ENCODE measurements around the gene SHB. TPM values are rescaled to one million over a fixed set of nuclear protein-coding genes. Genes with fewer than 3 reads are reported as not detected.

SHB gene
- total and polyA plus RNA-seq, 2 donors (not counting 3 experiments of a cell fraction or from before 2014, with no cell fraction given), result 13.4 to 24.9 TPM

DNA sequence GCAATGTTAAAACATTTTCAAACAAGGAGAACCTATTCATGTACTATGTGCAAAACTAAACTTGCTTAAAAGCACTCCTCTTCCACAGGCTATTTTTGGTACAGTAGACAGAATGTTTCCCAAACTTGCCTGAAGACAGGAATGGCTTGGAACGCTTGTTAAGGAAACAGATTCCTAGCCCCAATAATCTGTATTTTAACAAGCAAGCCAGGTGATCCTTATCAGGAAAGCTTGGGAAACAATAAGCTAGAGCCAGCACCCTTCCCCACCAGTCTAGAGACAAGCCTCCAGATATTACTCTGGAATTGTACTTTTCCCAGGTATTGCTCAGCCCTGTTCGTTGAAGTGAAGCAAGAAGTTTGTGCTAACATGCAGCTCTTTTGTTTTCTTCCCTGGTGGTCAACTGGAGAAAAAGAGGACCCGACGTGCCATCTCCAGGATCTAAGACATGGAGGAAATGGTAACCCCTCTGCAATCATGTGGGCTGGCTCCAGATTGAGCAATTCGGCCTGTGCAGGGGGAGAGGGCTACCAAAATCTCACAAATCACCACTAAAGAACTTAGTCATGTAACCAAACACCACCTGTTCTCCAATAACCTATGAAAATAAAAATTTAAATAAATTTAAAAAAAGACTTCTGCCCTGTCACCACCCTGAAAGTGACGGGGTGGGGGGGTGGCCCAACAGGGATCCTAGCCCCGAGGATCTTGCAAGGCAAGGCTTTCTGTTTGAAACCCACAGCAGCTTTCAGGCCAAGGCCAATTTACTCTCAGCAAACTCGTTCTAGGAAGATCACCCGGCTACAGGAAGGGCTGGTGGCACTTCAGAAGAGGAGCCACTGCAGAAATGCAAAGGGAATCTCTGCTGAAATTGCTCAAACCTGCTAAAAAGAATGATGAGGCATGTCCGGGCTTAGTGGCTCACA, 48.6 kb downstream of the SHB start:
- no TSS peak for BruUV-seq (replicated peaks)
- ChIA-PET CTCF (interaction anchor here (0.9 to 3.8 kb wide), 5 partner anchors 10 to 107 kb away, joined by 3 to 16 read pairs (median 4); no protein-coding TSS in a partner anchor), POLR2A (interaction anchor here (0.7 kb wide), 1 partner anchor 27 kb away, joined by 3 read pairs; no protein-coding TSS in a partner anchor)
- H3K4me1 ChIP-seq (ENCODE audit: control insufficient read depth, extremely low read depth, insufficient read depth, low read length), result peaks cover 63% of the 10 kb centered on the region
- peaks cover 0 to 2% of the 10 kb centered on the region in 2 experiments for H3K36me3 ChIP-seq (ENCODE audit: control insufficient read depth in 2 of 2, extremely low read depth in 1 of 2, insufficient read depth in 2 of 2, low read length in 2 of 2)
- H2AFZ ChIP-seq (ENCODE audit: low read depth, low read length), result no peak overlapping the region
- peak overlapping the region; percentile 80 for H3K27ac ChIP-seq (ENCODE audit: insufficient read depth, low read depth, low read length)
- FAIRE-seq (peak; percentile 78), DNase-seq (ENCODE audit: low read depth, low spot score) (peak; percentile 63)
- no peaks in the 10 kb centered on the region for H4K20me1 ChIP-seq (replicated peaks; ENCODE audit: control insufficient read depth, extremely low read depth, insufficient read depth, low read length)
- H3K79me2 ChIP-seq (ENCODE audit: control insufficient read depth, insufficient read depth, low read length), result peaks cover 46% of the 10 kb centered on the region
- H3K27me3 ChIP-seq (ENCODE audit: control insufficient read depth in 2 of 2, insufficient read depth in 2 of 2, low read length in 2 of 2), result no peaks in the 10 kb centered on the region
- intact Hi-C loops (cut with micrococcal nuclease) (no loop called here), dilution Hi-C loops (cut with MboI; ENCODE audit: extremely low pct_ligation_motif_present, low sequenced_read_pairs) (no loop called here)
- no peaks in the 10 kb centered on the region for H3K9me3 ChIP-seq (replicated peaks; ENCODE audit: control insufficient read depth, insufficient read depth, low read length)
- H3K9me1 ChIP-seq (replicated peaks; ENCODE audit: control insufficient read depth, extremely low read depth, insufficient read depth, low read length), result no peaks in the 10 kb centered on the region
- TF ChIP-seq GATA2 (IDR thresholded peaks at IDR 0.05; ENCODE audit: insufficient read depth, insufficient read length, low read depth, low read length), result peak; percentile 46
- TF ChIP-seq POLR2A (IDR thresholded peaks at IDR 0.05; ENCODE audit: low read depth, low read length), result no peak
- H3K4me2 ChIP-seq (ENCODE audit: insufficient read depth, low read length), result peak overlapping the region; percentile 23
- H3K9ac ChIP-seq (replicated peaks; ENCODE audit: extremely low read depth, insufficient read depth, low read length), result no peak overlapping the region
- no peak overlapping the region for H3K4me3 ChIP-seq (replicated peaks in 1 of 3; ENCODE audit: insufficient read depth in 1 of 3, low read depth in 1 of 3, low read length in 3 of 3)

DNA sequence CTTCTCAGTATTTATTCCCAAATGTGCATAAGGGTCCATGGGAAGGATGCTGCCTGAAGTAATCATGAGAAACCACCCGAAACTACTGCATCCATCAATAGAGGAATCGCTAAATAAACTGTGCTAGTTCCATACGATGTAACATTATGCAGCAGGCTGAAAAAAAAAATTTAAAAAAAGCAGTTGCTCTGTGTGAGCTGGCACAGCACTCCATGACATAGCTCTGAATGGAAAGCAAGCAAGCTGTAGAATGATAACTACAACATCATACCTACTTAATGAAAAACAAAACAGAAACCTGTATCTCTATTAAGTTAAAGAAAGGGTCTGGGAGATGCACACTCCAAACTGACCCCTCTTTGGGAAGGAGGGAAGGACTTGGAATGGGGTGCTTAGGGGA, 49.3 kb downstream of the SHB start:
- H4K20me1 ChIP-seq (replicated peaks; ENCODE audit: control insufficient read depth, extremely low read depth, insufficient read depth, low read length), result no peaks in the 10 kb centered on the region
- no peak overlapping the region for H3K4me3 ChIP-seq (replicated peaks in 1 of 3; ENCODE audit: insufficient read depth in 1 of 3, low read depth in 1 of 3, low read length in 3 of 3)
- H3K9me1 ChIP-seq (replicated peaks; ENCODE audit: control insufficient read depth, extremely low read depth, insufficient read depth, low read length), result no peaks in the 10 kb centered on the region
- H3K4me1 ChIP-seq (ENCODE audit: control insufficient read depth, extremely low read depth, insufficient read depth, low read length), result peaks cover 63% of the 10 kb centered on the region
- FAIRE-seq, result no peak
- DNase-seq (ENCODE audit: low read depth, low spot score), result peak; percentile 48
- TF ChIP-seq POLR2A (IDR thresholded peaks at IDR 0.05; ENCODE audit: low read depth, low read length), result no peak
- CTCF ChIA-PET, result interaction anchor here (0.9 to 3.8 kb wide), 8 partner anchors 11 to 106 kb away, joined by 3 to 16 read pairs (median 5); partner anchors contain the start of gene SHB
- no peaks in the 10 kb centered on the region for H3K9me3 ChIP-seq (replicated peaks; ENCODE audit: control insufficient read depth, insufficient read depth, low read length)
- H3K27me3 ChIP-seq (ENCODE audit: control insufficient read depth in 2 of 2, insufficient read depth in 2 of 2, low read length in 2 of 2), result no peaks in the 10 kb centered on the region
- peak overlapping the region; percentile 80 for H3K27ac ChIP-seq (ENCODE audit: insufficient read depth, low read depth, low read length)
- peaks cover 0 to 2% of the 10 kb centered on the region in 2 experiments for H3K36me3 ChIP-seq (ENCODE audit: control insufficient read depth in 2 of 2, extremely low read depth in 1 of 2, insufficient read depth in 2 of 2, low read length in 2 of 2)
- peak overlapping the region; percentile 49 for H3K9ac ChIP-seq (replicated peaks; ENCODE audit: extremely low read depth, insufficient read depth, low read length)
- peaks cover 39% of the 10 kb centered on the region for H3K79me2 ChIP-seq (ENCODE audit: control insufficient read depth, insufficient read depth, low read length)
- BruUV-seq (replicated peaks), result no TSS peak
- intact Hi-C loops (cut with micrococcal nuclease), result loop anchor here (2.0 kb wide), 3 partner anchors 19 to 103 kb away; no protein-coding TSS in a partner anchor
- POLR2A ChIA-PET, result interaction anchor here (0.7 kb wide), 1 partner anchor 26 kb away, joined by 3 read pairs; no protein-coding TSS in a partner anchor
- no peak overlapping the region for H2AFZ ChIP-seq (ENCODE audit: low read depth, low read length)
- H3K4me2 ChIP-seq (ENCODE audit: insufficient read depth, low read length), result peak overlapping the region; percentile 35
- dilution Hi-C loops (cut with MboI; ENCODE audit: extremely low pct_ligation_motif_present, low sequenced_read_pairs), result no loop called here

Data from endothelial cell of umbilical vein (primary cell).